Measurements from ENCODE around the gene CDC42BPB.

DNA sequence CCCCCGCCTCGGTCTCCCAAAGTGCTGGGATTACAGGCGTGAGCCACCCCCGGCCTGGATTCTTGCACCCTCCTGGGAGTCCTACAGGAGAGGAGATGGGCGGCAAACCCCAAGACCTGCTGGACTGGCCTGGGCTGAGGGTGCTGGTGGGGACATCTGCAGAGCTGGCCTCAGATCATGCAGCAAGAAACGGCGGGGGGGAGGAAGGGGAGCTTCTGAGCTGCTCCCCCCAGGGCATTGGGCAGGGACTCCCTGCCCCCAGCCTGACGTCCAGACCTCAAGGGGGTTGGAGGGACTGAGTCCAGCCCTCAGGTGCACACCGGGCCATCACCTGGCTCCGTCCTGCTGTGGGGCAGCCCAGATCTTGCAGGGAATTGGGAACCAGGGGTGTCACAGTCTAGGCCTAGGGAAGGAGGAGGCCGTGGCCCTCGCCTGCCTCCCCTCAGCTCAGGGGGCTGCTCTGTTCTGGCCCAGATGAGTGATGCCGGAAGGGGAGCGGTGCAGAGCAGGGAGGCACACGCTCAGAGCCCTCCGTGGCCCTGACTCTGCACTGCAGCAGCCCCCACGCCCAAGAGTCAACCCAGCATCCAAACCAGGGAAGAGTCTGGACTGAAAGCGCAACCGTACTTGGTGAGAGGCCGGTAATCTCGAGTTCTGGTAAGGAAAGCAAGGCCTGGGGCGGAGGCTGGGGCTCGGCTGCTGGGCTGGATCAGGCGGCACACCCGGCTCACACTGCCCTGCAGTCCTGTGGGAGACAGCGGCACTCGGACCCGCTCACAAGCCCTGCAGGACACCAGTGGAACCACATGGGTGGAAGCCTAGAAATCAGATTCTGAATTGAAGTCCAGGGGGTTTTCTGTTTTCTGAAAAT is 143.8 kb downstream of the CDC42BPB start:
- TF ChIP-seq CTCF (IDR thresholded peaks at IDR 0.05) (no peak), POLR2A (IDR thresholded peaks at IDR 0.05) (no peak)

Data from vagina (tissue), 2 donors.